GM13976 (cell line): ENCODE data around the gene GJB6.
"Not testable (repeated sequence)": the region's sequence is repeated elsewhere in the genome, so short reads cannot be mapped to it uniquely, and the experiment has no call there.

ENCODE experiments used
- DNase-seq: peaks from one replicate; pipeline ENCODE4 v3.0.0; 2012; ENCODE audit warnings: low spot score
- in situ Hi-C: fragments of 300-500 bp; cut with MboI; formaldehyde crosslinking; loops from one replicate; pipeline ENCODE4 v1.12.0; 2022; ENCODE audit warnings: low sequenced_read_pairs, mixed read lengths, inconsistent platforms; ENCODE audit not compliant: unreplicated experiment
- TF ChIP-seq, protein P1 (sequence below): IDR thresholded peaks from 2 replicates; pipeline ENCODE4 v1.5.1; 2012; ENCODE audit warnings: borderline replicate concordance, mild to moderate bottlenecking; ENCODE audit not compliant: insufficient read depth; ENCODE audit errors: extremely low read depth, missing control alignments, control extremely low read depth

The GJB6 gene

DNA sequence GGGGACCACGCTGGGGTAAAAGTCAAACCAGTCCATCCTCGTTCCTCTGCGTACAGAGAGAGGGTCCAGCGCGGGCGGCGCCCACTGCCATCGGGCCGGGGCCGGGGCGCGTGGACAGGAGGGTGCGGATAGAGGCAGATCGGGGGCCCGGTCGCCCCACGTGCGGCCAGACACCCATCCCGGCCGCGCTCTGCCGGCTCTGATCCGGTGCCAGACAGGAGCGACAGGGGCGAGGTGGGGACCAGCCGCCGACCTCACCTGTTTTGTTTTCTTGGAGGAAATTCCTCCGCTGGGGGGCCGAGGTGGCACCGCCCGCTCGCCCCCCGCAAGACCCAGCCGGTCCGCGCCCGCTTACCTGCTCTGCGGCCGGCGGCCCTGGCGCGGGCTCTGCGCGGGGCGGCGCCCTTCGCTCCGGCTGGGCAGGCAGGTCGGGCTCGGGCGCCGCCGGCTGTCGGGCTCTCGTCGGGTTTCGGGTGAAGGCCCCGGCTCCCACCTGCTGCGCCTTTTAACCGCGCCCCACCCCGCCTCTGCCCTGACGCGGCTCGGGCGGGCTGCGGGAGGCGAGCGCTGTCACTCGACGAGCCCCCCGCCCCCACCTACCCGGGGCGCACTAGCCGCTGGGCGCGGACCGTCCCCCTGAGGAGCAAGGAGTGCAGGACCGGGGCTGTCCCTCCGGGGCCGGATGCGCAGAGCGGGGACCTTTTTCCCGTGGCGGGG, at the start of gene GJB6:
Gene GJB6, minus strand, starts transcription at position 481 of the 717 bp plus-strand sequence. CDS start 8,839 bp downstream, outside the sequence.
- peak; percentile 59 for DNase-seq
- in situ Hi-C loops = no loop called here
- TF ChIP-seq, protein P1, sequence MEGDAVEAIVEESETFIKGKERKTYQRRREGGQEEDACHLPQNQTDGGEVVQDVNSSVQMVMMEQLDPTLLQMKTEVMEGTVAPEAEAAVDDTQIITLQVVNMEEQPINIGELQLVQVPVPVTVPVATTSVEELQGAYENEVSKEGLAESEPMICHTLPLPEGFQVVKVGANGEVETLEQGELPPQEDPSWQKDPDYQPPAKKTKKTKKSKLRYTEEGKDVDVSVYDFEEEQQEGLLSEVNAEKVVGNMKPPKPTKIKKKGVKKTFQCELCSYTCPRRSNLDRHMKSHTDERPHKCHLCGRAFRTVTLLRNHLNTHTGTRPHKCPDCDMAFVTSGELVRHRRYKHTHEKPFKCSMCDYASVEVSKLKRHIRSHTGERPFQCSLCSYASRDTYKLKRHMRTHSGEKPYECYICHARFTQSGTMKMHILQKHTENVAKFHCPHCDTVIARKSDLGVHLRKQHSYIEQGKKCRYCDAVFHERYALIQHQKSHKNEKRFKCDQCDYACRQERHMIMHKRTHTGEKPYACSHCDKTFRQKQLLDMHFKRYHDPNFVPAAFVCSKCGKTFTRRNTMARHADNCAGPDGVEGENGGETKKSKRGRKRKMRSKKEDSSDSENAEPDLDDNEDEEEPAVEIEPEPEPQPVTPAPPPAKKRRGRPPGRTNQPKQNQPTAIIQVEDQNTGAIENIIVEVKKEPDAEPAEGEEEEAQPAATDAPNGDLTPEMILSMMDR = no peak

DNA sequence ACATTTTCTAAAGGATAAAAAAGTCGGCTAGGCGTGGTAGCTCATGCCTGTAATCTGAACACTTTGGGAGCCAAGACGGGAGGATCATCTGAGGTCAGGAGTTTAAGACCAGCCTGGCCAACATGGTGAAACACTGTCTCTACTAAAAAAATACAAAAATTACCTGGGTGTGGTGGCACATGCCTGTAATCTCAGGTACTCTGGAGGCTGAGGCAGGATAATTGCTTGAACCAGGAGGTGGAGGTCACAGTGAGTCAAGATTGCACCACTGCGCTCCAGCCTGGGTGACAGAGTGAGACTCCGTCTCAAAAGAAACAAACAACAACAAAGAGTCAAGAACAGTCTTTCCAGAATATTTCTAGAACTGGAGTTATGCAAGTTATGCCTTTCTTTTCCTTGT, 44.8 kb upstream of the GJB6 start:
- DNase-seq, in situ Hi-C loops: not testable (repeated sequence)

DNA sequence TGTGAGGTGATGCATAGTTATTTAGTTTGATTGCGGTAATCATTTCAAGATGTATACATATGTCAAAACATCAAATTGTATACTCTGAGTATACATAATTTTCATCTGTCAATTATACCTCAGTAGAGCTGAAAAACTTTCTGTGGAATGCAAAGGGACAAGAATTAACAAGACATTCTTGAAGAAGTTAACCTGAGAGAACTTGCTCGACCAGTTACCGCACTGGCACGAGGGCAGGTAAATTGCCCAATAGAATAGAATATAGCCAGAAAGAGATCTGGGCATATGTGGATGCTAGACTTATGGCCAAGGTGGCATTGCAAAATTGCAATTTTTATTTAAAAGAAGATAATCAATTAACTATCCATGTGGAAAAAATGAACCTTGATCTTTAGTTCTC, 42.3 kb upstream of the GJB6 start:
- TF ChIP-seq, protein P1 = no peak
- DNase-seq = no peak
- in situ Hi-C loops = no loop called here

DNA sequence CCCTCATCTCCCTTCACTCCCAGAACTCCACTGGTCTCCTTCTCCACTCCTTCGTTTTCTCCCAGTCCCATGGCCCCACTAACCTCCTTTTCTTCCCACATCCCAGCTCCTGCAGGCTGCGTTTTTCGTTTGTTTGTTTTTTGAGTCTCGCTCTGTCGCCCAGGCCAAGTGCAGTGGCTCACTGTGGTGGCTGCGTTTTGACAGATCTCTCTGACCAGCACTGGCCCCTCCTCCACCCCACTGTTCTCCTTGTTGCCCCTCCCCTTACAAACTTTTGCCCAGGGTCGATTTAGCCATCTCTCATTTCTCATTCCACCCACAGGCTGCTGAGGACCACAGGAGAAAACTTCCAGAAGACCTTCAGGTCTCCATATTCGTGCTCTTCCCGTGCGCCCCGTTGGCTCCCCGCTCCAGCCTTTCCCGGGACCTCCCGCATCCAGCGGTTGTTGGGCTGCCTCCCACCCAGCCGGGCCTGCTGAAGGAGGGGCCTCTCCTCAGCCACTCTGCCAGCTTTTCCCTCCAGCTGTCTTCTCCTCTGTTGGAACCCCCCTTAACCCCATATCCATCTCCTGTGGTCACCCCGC, 40.6 kb upstream of the GJB6 start:
- TF ChIP-seq, protein P1 = no peak
- in situ Hi-C loops = no loop called here
- no peak for DNase-seq

DNA sequence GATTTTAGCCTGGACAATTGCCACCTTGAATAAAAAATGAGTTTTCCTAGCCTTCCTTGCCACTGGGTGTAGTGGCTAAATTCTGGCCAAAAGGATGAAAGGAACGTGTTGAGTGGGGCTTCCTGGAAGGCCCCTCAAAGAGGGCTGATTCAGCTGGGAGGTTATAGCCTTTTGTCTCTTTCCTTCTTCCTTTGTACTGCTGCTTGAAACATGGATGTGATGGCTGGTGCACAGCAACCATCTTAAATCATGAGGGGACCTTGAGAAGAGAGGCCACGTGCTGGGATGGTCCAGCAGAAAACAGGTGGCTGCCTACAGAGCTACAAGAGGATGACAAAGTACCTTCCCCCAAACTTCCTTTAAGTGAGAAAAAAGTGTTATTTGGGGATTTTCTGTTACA, 40.0 kb upstream of the GJB6 start:
- TF ChIP-seq, protein P1 = no peak
- DNase-seq = no peak
- in situ Hi-C loops = no loop called here

DNA sequence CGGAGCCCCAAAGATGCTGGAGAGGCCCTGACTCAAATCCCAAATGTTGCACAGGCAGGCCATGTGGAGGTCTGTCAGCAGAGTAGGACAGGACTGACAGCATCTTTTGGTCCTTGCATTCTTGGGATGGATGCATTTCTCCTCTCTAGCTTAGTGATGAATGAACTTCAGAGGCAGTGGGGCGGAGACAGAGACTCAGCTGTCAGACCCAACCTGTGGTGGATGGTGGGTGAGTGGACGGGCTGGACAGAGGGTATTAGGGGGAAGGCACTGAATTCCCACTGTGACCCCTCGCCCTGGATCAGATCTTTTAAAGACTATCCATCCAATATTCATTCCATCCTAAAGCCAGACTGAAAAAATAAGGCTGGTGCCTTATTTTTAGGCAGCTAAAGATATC, 39.3 kb upstream of the GJB6 start:
- DNase-seq = no peak
- TF ChIP-seq, protein P1 = no peak
- in situ Hi-C loops = no loop called here

DNA sequence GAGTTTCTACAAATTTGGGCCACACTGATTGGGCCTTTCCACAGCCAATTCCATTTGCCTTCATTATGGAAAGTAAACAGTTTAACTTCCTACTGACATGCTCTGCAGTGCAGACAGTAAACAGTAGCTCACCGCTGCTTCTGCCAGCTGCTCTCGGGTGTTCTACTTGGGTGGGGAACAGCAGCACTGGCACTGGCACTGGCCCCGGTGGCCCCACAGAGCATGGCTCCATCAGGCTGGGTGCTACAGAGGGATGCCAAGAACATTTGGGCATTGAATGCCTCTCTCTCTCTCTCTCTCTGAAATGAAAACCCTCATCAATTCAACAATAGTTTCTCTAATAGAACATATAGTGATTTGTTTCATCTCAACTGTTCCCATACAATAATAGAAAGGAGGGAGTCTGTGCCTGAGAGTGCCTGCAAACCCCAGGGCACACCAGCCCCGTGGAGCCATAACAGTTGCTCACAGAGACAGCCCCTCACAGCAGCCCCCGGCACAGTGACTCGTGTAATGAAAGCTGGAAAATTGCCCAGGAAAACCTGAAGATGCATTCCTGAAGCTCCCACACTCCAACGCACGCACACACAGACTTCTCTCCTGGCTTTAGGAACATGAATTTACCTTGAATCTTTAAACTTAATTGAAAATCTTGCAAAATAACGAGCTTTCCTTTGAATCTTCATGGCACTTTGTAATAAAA, 38.2 kb upstream of the GJB6 start:
- TF ChIP-seq, protein P1 = no peak
- in situ Hi-C loops = no loop called here
- DNase-seq = no peak
